IPS-18c (cell line): ENCODE data around the gene LILRB3.
"Not testable (repeated sequence)": the region's sequence is repeated elsewhere in the genome, so short reads cannot be mapped to it uniquely, and the experiment has no call there.

Experiments used
- H3K4me3 ChIP-seq: 2 replicates; pipeline ENCODE4 v1.7.0; 2013; ENCODE audit warnings: low read depth, mild to moderate bottlenecking, low read length, moderate library complexity; ENCODE audit not compliant: insufficient read depth
- H3K9me3 ChIP-seq: one replicate; pipeline ENCODE4 v1.6.1; 2013; ENCODE audit warnings: mild to moderate bottlenecking, low read length, moderate library complexity; ENCODE audit not compliant: control insufficient read depth, insufficient read depth

The LILRB3 gene

DNA sequence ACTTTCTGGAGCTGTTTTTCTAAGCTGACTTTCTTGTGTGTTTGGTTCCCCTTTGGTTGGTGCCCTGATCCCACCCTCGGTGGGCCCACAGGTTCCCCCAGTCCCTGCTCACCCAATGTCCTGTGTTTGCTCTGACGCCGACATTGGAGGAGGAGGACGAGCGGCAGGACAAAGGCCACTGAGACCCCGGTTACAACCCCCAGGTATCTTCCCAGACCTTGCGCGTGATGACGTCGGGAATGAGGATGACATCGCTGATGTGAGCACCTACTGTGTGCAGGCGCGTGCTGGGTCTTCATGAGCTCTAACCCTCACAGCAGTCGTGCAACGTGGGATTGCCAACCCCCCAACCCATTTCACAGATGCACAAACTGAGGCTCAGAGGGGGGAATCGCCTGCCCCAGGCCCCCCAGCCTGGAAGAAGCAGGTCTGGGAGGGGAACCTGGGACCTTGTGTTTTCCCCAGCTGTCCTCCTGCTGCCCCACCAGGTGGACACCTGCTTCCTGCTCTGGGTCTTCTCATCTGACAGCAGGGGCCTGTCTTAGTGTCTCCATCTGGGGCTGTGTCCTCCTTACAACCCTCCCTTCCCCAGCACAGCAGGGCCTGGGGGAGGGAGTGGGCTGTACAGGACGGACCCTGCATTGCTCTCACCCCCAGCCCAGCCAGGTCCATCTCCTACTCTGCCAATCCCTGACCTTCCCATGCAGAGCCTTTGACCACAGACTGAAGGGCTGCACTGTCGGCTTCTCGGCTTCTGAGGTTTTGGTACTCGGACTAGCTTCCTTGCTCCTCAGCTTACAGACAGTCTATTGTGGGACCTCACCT lies 24.5 kb upstream of the LILRB3 start:
- no peaks in the 10 kb centered on the region for H3K9me3 ChIP-seq

DNA sequence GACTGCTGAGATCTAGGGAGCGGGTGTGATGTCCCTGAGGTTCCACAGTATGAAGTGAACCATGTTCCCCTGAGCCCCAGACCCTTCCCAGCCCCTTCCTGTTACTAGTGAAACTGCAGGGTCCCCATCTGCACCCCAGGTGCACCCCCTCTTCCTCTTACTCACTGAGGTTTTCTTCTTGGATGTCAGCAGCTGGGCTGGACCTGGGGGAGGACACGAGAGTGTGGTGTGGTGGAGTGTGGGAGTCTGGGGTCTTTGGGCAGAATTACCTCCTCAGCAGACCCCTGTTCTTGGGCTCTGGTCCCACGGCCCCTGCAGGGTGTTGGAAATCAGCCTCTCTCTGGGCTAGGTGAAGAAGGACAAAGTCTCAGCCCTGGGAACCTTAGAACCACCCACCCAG lies 23.1 kb upstream of the LILRB3 start:
- Histone ChIP-seq H3K4me3 (no peak overlapping the region), H3K9me3 (no peaks in the 10 kb centered on the region)

More for the DNA sequence above, 24.5 kb upstream of the LILRB3 start:
- H3K4me3 ChIP-seq, result no peak overlapping the region

DNA sequence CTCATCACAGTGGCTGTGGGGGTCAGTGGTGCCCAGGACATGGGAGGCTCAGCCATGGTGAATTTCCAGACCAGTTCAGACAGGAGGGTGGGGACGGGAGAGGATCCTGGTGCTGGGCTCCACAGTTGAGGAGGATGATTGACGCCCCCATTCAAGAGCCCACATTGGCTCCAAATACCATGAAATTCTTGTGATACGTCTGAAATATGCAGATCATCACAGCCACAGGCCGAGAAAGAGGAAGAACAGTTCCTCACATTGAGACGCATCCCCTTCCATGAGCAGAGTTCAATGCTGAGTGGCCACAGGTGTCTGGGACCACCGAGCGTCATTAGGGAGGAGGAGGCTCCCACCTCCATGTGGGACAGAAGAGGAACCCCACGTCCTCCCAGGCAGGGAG lies 21.0 kb upstream of the LILRB3 start:
- not testable (repeated sequence) for H3K9me3 ChIP-seq, H3K4me3 ChIP-seq

DNA sequence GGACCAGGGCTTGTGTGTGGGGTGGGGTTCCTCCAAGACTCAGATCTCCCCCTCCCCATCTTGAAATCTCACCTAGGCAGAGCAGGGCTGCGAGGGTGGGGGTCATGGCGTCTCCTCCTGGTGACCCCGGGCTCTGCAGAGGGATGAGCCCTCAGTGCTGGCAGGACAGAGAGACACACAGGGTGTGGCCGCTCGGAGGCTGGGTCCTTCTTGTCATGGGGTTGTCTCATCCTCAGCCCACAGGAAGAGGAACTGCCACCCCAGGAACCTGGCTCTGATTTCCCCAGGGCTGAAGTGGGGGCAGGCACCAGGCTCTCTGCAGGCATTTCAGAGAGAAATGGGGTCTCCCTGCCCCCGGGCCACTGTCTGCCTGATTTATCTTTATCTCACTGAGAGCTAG lies 19.8 kb upstream of the LILRB3 start, which contains the start of gene LILRA6:
Gene LILRA6 (minus strand): TSS at position 145 of the 400 bp plus-strand sequence.
- H3K9me3 ChIP-seq, H3K4me3 ChIP-seq: not testable (repeated sequence)

DNA sequence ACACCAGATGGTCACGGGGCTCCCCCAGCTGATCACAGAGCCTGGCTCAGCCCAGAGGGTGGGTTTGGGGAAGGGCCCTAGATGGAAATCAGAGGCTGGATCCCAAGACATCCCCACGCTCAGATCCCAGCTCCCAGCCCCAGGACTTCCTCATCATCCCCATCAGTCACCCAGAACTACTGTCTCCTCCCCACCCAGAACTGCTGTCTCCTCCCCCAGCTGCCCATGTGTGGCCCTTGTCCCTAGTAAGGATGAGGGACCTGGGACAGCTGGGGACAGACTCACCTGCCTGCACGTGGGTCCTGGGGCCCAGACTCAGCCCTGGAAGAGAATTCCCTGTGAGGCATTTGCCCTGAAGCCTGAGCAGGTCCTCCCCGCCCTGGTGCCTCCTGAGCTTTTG lies 19.4 kb upstream of the LILRB3 start:
- not testable (repeated sequence) for H3K4me3 ChIP-seq, H3K9me3 ChIP-seq

DNA sequence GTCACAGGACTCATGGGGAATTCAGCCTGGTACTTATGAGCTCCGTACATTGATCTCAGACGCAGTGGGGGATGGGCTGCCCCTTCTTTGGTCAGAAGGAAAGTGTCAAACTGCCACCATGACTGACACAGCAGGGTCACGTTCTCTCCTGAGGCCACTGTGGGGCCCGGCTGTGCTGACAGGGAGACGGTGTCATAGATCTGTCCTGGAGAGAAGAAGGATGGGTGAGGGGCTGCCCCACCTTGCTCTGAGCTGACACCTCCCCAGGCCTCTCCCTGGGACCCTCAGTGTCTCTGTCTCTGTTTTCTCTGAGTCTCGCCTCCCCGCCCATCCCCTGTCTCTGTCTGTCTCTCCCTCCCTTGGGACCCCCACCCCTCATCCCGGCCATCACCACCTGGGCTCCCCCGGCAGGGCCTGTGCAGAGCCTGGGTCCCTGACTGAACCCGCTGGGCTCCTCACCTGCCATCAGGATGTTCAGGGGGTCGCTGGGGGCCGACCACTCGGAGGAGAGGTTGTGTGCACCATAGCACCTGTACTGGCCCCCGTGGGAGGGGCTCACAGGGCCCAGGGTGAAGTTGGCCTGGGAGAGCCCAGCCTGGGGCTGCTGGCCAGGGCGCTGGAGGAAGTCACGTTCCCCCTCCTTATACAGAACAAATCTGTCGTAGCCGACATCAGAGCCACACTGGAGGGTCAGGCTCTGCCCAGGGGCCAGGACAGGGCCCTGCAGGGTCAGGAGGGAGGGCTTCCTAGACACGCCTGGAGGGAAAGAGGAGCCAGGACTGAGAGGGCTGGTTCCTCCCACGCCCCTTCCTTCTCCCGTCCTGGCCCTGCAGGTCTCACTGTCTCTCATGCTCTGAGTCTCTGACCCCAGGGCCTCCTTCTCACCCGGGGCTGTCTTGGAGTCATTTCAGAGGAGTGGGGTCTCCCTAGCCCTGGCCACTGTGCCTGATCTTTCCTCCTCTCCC lies 17.8 kb upstream of the LILRB3 start:
- not testable (repeated sequence) for H3K4me3 ChIP-seq, H3K9me3 ChIP-seq

DNA sequence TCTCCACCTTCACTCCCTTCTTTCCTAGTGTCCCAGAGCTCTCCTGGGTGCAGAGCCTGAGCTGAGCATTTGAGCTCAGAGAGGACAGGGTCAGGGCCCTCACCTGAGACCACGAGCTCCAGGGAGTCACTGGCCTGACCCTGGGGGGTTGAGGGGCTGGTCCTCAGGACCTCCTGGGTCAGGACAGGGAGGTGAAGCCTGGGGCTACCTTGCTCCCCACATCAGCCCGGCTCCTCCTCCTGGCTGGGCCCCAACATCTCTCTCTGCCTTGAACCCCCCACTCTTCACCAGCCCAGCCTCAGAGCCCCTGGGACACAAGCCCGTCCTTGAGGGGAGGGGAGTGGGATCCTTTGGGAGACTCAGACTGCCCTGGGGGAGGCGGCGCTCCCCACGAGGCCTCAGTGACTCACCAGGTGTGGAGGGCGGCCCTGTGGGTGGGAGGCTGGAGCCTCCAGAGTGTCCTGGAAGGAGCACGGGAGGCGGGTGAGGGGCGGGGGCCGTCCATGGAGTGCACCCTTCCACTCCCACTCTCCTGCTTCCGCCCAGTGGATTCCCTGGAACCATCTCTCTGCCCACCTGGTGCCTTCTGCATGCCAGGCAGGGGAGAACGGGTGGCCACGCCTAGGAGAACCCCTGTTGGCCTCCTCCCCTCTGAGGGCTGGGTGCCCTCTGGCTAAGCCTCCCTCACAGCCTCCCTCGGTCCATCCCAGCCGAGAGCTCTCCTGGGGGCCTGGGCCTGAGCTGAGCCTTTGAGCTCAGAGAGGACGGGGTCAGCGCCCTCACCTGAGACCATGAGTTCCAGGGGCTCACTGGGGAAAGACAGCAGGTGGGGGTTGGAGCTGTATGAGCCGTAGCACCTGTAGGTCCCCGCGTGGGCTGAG lies 16.9 kb upstream of the LILRB3 start:
- not testable (repeated sequence) for H3K4me3 ChIP-seq, H3K9me3 ChIP-seq

DNA sequence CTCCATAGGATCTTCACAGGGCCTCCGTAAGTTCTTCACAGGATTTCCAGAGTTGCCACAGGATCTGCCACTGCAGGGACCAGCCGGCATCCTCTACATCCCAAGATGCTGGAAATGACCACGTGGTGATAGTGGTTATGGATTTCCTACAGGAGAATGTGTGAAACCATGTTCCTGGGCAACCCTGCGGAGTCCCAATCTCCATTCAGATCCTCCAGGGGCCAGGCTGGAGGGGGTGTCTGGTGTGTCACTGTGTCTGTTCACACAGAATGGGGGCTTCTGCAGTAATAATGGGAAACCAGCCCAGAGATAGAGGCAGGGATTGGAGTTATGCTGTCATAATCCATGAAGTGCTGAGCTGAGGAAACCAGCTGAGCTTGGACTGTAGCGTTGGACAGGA lies 11.1 kb upstream of the LILRB3 start:
- peaks cover 2% of the 10 kb centered on the region for H3K9me3 ChIP-seq
- no peak overlapping the region for H3K4me3 ChIP-seq

DNA sequence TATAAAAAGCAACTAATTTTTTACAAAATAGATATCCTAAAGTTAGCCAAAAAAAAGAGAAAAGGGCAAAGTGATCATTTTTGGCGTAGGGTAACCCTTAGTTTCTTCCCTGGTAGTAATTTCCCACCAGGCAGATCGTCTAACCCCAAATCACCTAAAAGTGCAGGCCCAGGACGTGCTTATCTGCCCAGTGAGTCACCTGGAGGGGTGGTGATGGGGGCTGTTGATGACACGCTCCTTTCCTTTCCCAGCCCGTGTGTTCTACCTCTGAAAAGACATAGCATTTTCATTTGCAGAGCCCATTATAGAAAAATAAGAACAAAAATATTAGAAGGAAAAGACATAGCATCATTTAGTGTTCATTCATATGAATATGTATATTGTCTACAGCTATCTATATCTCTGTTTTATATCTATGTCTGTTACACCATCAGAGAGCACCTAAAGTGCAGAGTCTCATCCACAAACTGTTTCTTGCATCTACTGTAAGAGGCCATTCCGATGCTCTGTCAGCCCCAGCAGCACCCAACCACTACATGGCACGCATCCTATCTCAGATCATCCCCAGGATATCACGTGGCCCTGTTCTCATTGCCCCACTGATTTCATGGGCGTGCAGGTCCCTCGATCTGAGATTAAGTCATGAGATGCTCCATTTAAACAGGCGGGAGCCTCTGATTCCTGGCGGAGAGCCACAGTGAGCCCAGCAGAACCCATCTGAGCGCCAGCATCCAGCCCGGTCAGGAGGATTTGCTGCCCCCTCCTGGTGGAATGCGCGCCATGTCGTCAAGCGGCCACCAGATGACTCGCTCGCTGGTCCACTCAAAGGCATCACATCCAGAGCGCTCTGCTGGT lies 8.5 kb upstream of the LILRB3 start:
- no peak overlapping the region for H3K4me3 ChIP-seq
- peaks cover 2% of the 10 kb centered on the region for H3K9me3 ChIP-seq

DNA sequence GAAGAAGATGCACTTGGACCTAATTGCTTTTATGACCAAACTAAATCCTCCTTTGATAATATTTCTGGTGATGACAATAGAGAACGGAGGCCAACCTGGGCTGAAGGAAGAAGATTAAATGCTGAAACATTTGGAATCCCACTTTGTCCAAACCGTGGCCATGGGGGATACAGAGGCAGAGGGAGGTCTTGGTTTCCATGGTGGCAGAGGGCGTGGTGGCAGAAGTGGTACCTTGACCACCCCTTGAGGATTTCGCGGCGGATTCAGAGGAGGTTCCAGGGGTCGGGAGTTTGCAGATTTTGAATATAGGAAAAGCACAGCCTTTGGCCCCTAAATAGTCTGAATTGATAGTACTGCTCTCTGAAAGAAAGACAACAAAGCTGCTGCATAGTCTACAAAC lies 7.2 kb upstream of the LILRB3 start:
- Histone ChIP-seq H3K9me3 (peaks cover 2% of the 10 kb centered on the region), H3K4me3 (no peak overlapping the region)

DNA sequence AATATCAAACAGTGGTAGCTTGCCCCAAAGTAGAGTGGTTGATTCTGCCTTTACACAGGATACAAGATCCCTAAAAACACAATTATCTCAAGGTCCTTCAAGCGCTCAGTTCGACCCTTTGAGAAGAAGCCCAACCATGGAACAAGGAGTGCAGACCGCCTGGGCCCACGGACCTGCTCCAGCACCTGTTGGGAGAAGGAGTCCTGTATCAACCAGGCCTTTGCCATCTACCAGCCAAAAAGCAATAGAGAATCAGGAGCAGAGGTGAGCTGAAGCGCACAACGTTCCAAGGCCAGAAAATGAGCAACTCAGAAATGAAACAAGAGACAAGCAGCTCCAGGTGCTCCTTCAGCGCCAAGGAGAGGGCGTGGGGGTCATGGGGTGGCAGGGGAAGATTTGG lies 6.3 kb upstream of the LILRB3 start:
- peaks cover 2% of the 10 kb centered on the region for H3K9me3 ChIP-seq
- H3K4me3 ChIP-seq, result no peak overlapping the region

DNA sequence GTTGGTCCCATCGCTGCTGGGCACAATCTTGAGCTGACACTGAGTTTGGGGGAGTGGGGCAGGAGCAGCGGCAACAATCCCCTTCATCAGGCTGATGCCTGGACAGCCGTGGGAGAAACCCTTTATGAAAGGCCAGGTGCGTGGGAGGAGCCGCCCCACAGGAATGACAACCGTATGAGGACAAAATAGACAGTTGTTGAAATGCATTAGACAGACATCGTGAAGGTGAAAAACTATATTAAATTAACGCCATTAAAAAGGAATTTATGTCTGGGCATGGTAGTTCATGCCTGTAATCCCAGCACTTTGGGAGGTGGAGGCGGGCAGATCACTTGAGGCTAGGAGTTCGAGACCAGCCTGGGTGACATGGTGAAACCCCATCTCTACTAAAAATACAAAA lies 1.8 kb upstream of the LILRB3 start:
- H3K9me3 ChIP-seq, H3K4me3 ChIP-seq: not testable (repeated sequence)

DNA sequence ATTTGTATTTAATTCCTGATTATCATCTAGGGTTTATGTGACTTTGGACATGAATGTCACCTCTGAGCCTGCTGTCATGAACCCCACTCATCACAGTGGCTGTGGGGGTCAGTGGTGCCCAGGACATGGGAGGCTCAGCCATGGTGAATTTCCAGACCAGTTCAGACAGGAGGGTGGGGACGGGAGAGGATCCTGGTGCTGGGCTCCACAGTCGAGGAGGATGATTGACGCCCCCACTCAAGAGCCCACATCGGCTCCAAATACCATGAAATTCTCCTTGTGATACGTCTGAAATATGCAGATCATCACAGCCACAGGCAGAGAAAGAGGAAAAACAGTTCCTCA lies 1.1 kb upstream of the LILRB3 start:
- not testable (repeated sequence) for H3K9me3 ChIP-seq, H3K4me3 ChIP-seq

DNA sequence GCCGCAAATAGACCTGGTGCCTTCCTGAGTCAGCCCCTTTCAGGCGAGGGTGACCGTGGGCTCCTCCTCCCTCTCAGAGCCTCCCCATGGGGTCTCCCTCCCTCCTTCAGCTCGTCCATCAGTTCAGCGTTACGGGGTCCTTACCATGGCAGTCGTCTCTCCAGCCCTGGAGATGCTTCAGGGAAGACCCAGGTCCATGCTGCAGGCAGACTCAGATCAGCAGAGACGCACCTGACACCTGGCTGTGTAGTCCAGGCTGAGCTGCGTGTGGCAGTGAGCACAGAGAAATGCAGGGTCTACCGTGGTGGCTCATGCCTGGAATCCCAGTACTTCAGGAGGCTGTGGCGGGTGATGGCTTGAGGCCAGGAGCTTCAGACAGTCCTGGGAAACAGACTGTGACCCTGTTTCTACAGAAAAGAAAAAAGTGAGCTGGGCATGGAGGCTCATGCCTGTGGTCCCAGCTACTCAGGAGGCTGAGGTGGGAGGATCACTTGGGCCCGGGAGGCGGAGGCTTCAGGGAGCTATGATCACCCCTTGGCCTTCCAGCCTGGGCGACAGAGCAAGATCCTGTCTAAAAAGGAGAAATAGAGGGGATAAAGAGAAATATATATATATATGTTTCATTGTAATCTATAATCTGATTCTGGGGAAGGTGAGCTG lies 600 bp upstream of the LILRB3 start:
- not testable (repeated sequence) for H3K4me3 ChIP-seq, H3K9me3 ChIP-seq

DNA sequence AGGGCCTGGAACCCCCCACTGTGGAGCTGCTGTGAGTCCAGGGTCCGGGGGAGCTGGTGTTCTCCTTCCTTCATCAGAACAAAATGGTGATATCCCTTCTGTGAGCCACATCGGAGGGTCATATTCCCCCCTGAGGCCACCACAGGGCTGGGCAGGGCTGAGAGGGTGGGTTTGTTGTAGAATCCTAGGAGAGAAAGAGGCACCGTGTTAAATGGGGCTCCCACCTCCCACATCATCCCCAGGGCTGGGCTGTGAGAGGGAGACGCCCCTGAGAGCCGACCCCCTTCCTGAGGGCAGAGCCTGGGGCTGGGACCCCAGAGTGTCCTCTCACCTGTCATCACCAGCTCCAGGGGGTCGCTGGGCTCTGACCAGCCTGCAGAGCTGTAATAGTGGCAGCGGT lies 860 bp downstream of the LILRB3 start:
- H3K4me3 ChIP-seq, H3K9me3 ChIP-seq: not testable (repeated sequence)

DNA sequence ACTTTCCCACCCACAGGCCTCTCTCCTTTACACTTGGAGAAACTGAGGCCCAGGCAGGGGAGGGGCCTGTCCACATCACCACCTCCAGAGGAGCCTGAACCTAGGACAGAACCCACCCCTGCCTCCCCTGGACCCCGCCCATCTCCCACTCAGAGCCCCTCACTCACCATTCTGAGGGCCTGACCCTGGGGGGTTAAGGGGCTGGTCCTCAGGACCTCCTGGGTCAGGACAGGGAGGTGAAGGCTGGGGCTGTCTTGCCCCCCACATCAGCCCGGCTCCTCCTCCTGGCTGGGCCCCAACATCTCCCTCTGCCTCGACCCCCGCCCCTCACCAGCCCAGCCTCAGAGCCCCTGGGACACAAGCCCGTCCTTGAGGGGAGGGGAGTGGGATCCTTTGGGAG lies 3.1 kb downstream of the LILRB3 start:
- not testable (repeated sequence) for H3K9me3 ChIP-seq, H3K4me3 ChIP-seq
